ENCODE measurements around the gene PTCD2. TPM values are rescaled to one million over a fixed set of nuclear protein-coding genes. Genes with fewer than 3 reads are reported as not detected.

The PTCD2 gene
- total and polyA plus RNA-seq, 9 of the 15 experiments (the other 6 are each of a cell fraction or from before 2014, with no cell fraction given) = 11.9 to 28.5 (median 18.6) TPM

DNA sequence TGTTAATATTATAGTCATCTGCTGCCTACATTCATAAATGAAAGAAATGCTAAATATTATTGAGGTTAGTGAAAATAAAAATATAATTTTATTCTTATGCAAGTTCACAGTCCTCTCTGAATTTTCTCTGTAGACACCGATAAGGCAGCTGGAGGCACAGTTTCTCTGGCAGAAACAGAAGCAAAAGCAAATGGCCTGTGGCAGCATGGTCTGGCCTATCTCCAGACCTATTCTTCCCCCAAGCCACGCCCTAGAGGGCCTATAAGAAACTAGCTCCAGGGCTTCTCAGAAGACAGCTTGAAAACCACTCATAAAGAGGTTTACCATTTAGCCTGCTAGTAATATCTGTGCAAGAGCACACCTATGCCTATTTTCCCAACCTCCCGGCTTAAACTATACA, 28.6 kb upstream of the PTCD2 start:
- ATAC-seq (peak; percentile 82), FAIRE-seq (no peak), DNase-seq (ENCODE audit: extremely low read depth in 1 of 4, low spot score in 3 of 4) (peak in 1 of 4 experiments; percentile 45)
- intact Hi-C loops (cut with micrococcal nuclease) (no loop called here), in situ Hi-C loops (cut with MboI) (no loop called here)
- no peak overlapping the region for H3K4me2 ChIP-seq (ENCODE audit: insufficient read depth, low read length)
- no peak overlapping the region for H3K4me3 ChIP-seq
- no peaks in the 10 kb centered on the region; the same call in 2 of the 3 replicates for H3K79me2 ChIP-seq (ENCODE audit: control insufficient read depth, insufficient read depth, low read length)
- no peaks in the 10 kb centered on the region for H4K20me1 ChIP-seq (replicated peaks; ENCODE audit: control insufficient read depth, insufficient read depth, low read length)
- no peak overlapping the region for H2AFZ ChIP-seq (ENCODE audit: low read depth, low read length)
- H3K9me1 ChIP-seq (ENCODE audit: control insufficient read depth, insufficient read depth, low read length) = no peaks in the 10 kb centered on the region
- H3K27ac ChIP-seq (ENCODE audit: extremely low read depth, low read depth, low read length) = no peak overlapping the region
- H3K36me3 ChIP-seq (ENCODE audit: control insufficient read depth, insufficient read depth, low read length) = peaks cover 78% of the 10 kb centered on the region
- H3K4me1 ChIP-seq (replicated peaks in 1 of 2; ENCODE audit: control insufficient read depth in 2 of 2, insufficient read depth in 2 of 2, low read length in 2 of 2) = no peaks in the 10 kb centered on the region
- ChIA-PET POLR2A (interaction anchor here (1.7 to 2.3 kb wide), 2 partner anchors 10 to 13 kb away, joined by 8 to 17 read pairs; no protein-coding TSS in a partner anchor), CTCF (ENCODE audit: low intra/inter-chr PET ratio) (no interaction called here)
- BruUV-seq (replicated peaks) = no TSS peak
- no peaks in the 10 kb centered on the region for H3K27me3 ChIP-seq (ENCODE audit: control insufficient read depth in 2 of 2, insufficient read depth in 2 of 2, low read length in 2 of 2)
- no peak overlapping the region for H3K9ac ChIP-seq (ENCODE audit: insufficient read depth in 1 of 2, low read depth in 2 of 2, low read length in 2 of 2)
- H3K9me3 ChIP-seq (replicated peaks; ENCODE audit: control insufficient read depth, insufficient read depth, low read depth, low read length) = no peaks in the 10 kb centered on the region
- TF ChIP-seq CTCF (IDR thresholded peaks at IDR 0.05 in 2 of 3, conservative IDR thresholded peaks at IDR 0.05 in 1 of 3; ENCODE audit: insufficient read depth in 2 of 3, low read depth in 1 of 3, low read length in 3 of 3) (no peak), ZKSCAN3 (CRISPR knock-in tag; IDR thresholded peaks at IDR 0.05) (peak; percentile 68; the same call in 1 of the 2 replicates), RBM25 (IDR thresholded peaks at IDR 0.05; ENCODE audit: low read depth, low read length, severe bottlenecking) (peak; percentile 84)
- WGBS (ENCODE audit: insufficient coverage, low coverage, missing lambda C conversion rate) = 81% methylated on average over 3 of the region's 3 CpGs

DNA sequence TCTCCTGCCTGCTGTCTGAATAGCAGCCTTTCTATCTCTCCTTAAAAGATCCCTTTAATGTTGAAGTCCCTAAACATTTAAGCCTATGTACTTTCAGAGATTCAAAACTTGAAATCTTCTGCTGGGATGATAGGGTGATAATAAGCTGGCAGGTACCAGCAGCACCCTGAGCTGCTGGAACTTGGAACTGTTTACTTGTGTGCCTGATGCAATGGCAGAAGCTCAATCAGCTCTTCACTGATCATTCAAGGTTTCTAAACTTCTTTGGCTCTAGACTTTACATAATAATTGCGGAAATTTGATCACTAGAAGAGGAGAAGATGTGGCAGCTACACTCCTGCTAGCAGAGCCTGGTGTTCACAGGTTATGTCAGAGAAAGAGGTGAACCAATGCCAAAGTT, 27.8 kb upstream of the PTCD2 start:
- no peak overlapping the region for H3K9ac ChIP-seq (ENCODE audit: insufficient read depth in 1 of 2, low read depth in 2 of 2, low read length in 2 of 2)
- H3K4me3 ChIP-seq = no peak overlapping the region
- H3K4me2 ChIP-seq (ENCODE audit: insufficient read depth, low read length) = no peak overlapping the region
- DNase-seq (ENCODE audit: extremely low read depth in 1 of 4, low spot score in 3 of 4) (no peak), FAIRE-seq (no peak), ATAC-seq (no peak)
- ChIA-PET CTCF (ENCODE audit: low intra/inter-chr PET ratio) (no interaction called here), POLR2A (interaction anchor here (0.6 to 2.3 kb wide), 4 partner anchors 10 to 157 kb away, joined by 3 to 17 read pairs (median 8); no protein-coding TSS in a partner anchor)
- TF ChIP-seq, protein P1, sequence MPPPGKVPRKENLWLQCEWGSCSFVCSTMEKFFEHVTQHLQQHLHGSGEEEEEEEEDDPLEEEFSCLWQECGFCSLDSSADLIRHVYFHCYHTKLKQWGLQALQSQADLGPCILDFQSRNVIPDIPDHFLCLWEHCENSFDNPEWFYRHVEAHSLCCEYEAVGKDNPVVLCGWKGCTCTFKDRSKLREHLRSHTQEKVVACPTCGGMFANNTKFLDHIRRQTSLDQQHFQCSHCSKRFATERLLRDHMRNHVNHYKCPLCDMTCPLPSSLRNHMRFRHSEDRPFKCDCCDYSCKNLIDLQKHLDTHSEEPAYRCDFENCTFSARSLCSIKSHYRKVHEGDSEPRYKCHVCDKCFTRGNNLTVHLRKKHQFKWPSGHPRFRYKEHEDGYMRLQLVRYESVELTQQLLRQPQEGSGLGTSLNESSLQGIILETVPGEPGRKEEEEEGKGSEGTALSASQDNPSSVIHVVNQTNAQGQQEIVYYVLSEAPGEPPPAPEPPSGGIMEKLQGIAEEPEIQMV (tag; conservative IDR thresholded peaks at IDR 0.05; ENCODE audit: low read depth) = no peak
- TF ChIP-seq TCF7 (IDR thresholded peaks at IDR 0.05; ENCODE audit: borderline replicate concordance) (no peak), NCOA1 (IDR thresholded peaks at IDR 0.05; ENCODE audit: low read depth) (no peak), BACH1 (tag; IDR thresholded peaks at IDR 0.05) (no peak), KDM4B (IDR thresholded peaks at IDR 0.05; ENCODE audit: borderline replicate concordance in 2 of 2, low read depth in 1 of 2) (no peak), STAT5A (IDR thresholded peaks at IDR 0.05; ENCODE audit: borderline replicate concordance, low read length) (no peak), POLR2B (IDR thresholded peaks at IDR 0.05; ENCODE audit: low read depth, partially characterized antibody) (no peak), TSC22D4 (tag; IDR thresholded peaks at IDR 0.05) (no peak), RBM15 (IDR thresholded peaks at IDR 0.05; ENCODE audit: insufficient read depth, low read length) (no peak), XRCC3 (IDR thresholded peaks at IDR 0.05) (no peak)
- no peaks in the 10 kb centered on the region for H3K9me3 ChIP-seq (replicated peaks; ENCODE audit: control insufficient read depth, insufficient read depth, low read depth, low read length)
- 100% methylated on average over 1 of the region's 1 CpG for WGBS (ENCODE audit: insufficient coverage, low coverage, missing lambda C conversion rate)
- H3K27me3 ChIP-seq (ENCODE audit: control insufficient read depth in 2 of 2, insufficient read depth in 2 of 2, low read length in 2 of 2) = no peaks in the 10 kb centered on the region
- intact Hi-C loops (cut with micrococcal nuclease) = no loop called here
- H3K9me1 ChIP-seq (ENCODE audit: control insufficient read depth, insufficient read depth, low read length) = no peaks in the 10 kb centered on the region
- no peak overlapping the region for H2AFZ ChIP-seq (ENCODE audit: low read depth, low read length)
- in situ Hi-C loops (cut with MboI) = no loop called here
- H3K36me3 ChIP-seq (ENCODE audit: control insufficient read depth, insufficient read depth, low read length) = peaks cover 86% of the 10 kb centered on the region
- BruUV-seq (replicated peaks) = no TSS peak
- H3K27ac ChIP-seq (ENCODE audit: extremely low read depth, low read depth, low read length) = no peak overlapping the region
- peaks cover 5% of the 10 kb centered on the region; the same call in 1 of the 3 replicates for H3K79me2 ChIP-seq (ENCODE audit: control insufficient read depth, insufficient read depth, low read length)
- H4K20me1 ChIP-seq (replicated peaks; ENCODE audit: control insufficient read depth, insufficient read depth, low read length) = no peaks in the 10 kb centered on the region
- no peaks in the 10 kb centered on the region for H3K4me1 ChIP-seq (replicated peaks in 1 of 2; ENCODE audit: control insufficient read depth in 2 of 2, insufficient read depth in 2 of 2, low read length in 2 of 2)
